ENCODE measurements around the gene LSS. TPM values are rescaled to one million over a fixed set of nuclear protein-coding genes. Genes with fewer than 3 reads are reported as not detected.

LSS gene
- total RNA-seq, 2 donors from 2014 or later: 78.1 to 109 TPM

DNA sequence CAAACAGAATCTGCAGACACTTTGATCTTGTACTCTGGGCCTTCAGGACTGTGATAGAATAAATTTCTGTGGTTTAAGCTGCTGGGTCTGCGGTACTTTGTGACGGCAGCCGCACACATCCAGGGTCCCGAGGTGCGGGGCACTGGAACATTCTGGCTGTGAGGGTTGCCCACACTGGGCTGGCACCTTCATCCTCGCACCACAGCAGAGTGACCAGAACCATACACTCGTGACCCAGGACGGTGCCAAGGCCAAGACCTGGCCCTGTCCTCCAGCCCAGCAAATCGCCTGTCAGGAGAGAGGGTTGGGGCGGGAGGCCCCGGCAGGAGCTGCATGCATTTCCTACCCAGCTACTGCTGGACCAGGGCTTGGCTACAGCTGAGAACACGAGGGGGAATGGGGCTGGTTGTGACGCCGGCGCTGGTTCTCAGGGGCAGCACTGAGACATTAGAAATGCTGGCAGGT is 70.6 kb downstream of the LSS start:
- no peaks in the 10 kb centered on the region for H3K27me3 ChIP-seq (replicated peaks; ENCODE audit: insufficient read depth)
- no peak overlapping the region for H3K27ac ChIP-seq
- no peaks in the 10 kb centered on the region for H3K9me3 ChIP-seq
- H3K4me1 ChIP-seq (ENCODE audit: control insufficient read depth in 1 of 2, low read depth in 2 of 2): peaks cover 0 to 16% of the 10 kb centered on the region in 2 donors
- no peak overlapping the region for H3K4me3 ChIP-seq
- DNase-seq (ENCODE audit: low spot score): no peak
- H3K36me3 ChIP-seq: no peaks in the 10 kb centered on the region
- TF ChIP-seq CTCF (IDR thresholded peaks at IDR 0.05): no peak
- no peak for ATAC-seq (ENCODE audit: insufficient number of reproducible peaks, low FRiP score, low read depth)

- Histone ChIP-seq H3K27ac (no peak overlapping the region), H3K4me3 (no peak overlapping the region), H3K27me3 (replicated peaks; ENCODE audit: insufficient read depth) (no peaks in the 10 kb centered on the region), H3K4me1 (ENCODE audit: control insufficient read depth in 1 of 2, low read depth in 2 of 2) (peaks cover 0 to 19% of the 10 kb centered on the region in 2 donors), H3K36me3 (no peaks in the 10 kb centered on the region), H3K9me3 (no peaks in the 10 kb centered on the region)
- DNase-seq (ENCODE audit: low spot score) (no peak), ATAC-seq (ENCODE audit: insufficient number of reproducible peaks, low FRiP score, low read depth) (no peak)
- no peak for TF ChIP-seq CTCF (IDR thresholded peaks at IDR 0.05)
These were observed 71.1 kb downstream of the LSS start for GRCh38 chr21:46157396-46157986.

- H3K4me1 ChIP-seq (ENCODE audit: control insufficient read depth in 1 of 2, low read depth in 2 of 2): peaks cover 0 to 13% of the 10 kb centered on the region in 2 donors
- H3K36me3 ChIP-seq: no peaks in the 10 kb centered on the region
- H3K27me3 ChIP-seq (replicated peaks; ENCODE audit: insufficient read depth): no peaks in the 10 kb centered on the region
- DNase-seq (ENCODE audit: low spot score) (no peak), ATAC-seq (ENCODE audit: insufficient number of reproducible peaks, low FRiP score, low read depth) (no peak)
- no peak overlapping the region for H3K4me3 ChIP-seq
- H3K9me3 ChIP-seq: no peaks in the 10 kb centered on the region
- no peak overlapping the region for H3K27ac ChIP-seq
- no peak for TF ChIP-seq CTCF (IDR thresholded peaks at IDR 0.05)
These were observed 71.9 kb downstream of the LSS start for GRCh38 chr21:46156678-46157077.

DNA sequence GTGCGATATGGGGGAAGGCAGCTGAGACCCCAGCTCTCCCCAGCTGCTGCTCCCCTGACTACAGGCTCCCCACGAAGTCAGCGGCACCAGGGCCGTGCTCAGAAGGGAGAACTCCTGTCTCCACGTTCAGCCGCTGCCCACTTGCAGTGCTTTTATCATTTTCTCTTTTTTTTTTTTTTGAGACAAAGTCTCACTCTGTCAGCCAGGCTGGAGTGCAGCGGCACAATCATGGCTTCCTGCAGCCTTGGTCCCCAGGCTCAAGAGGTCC is 72.3 kb downstream of the LSS start:
- Histone ChIP-seq H3K9me3 (no peaks in the 10 kb centered on the region), H3K27ac (no peak overlapping the region), H3K4me1 (ENCODE audit: control insufficient read depth in 1 of 2, low read depth in 2 of 2) (peaks cover 0 to 10% of the 10 kb centered on the region in 2 donors), H3K36me3 (no peaks in the 10 kb centered on the region), H3K4me3 (no peak overlapping the region), H3K27me3 (replicated peaks; ENCODE audit: insufficient read depth) (no peaks in the 10 kb centered on the region)
- no peak for TF ChIP-seq CTCF (IDR thresholded peaks at IDR 0.05)
- DNase-seq (ENCODE audit: low spot score) (no peak), ATAC-seq (ENCODE audit: insufficient number of reproducible peaks, low FRiP score, low read depth) (no peak)

- Histone ChIP-seq H3K36me3 (no peaks in the 10 kb centered on the region), H3K27ac (no peak within 1 kb of the TSS), H3K9me3 (no peaks in the 10 kb centered on the region), H3K27me3 (replicated peaks; ENCODE audit: insufficient read depth) (no peaks in the 10 kb centered on the region), H3K4me3 (no peak within 1 kb of the TSS), H3K4me1 (ENCODE audit: control insufficient read depth in 1 of 2, low read depth in 2 of 2) (peaks cover 0 to 8% of the 10 kb centered on the region in 2 donors)
- no peak for TF ChIP-seq CTCF (IDR thresholded peaks at IDR 0.05)
- DNase-seq (ENCODE audit: low spot score) (no peak), ATAC-seq (ENCODE audit: insufficient number of reproducible peaks, low FRiP score, low read depth) (no peak)
These were observed 72.8 kb downstream of the LSS start, which contains the start of gene FTCD for GRCh38 chr21:46155514-46156377. Gene FTCD, minus strand, starts transcription at chr21:46155579. Its CDS starts 56 bp downstream, at chr21:46155523.

Data from thoracic aorta (tissue), 2 donors.